HepG2 (cell line): ENCODE data around the gene ALKBH2. TPM values are rescaled to one million over a fixed set of nuclear protein-coding genes. Genes with fewer than 3 reads are reported as not detected.

Source experiments
- MEF2D ChIP-seq: sonication (generic); formaldehyde crosslinking; IDR thresholded peaks from 2 replicates; pipeline ENCODE4 v1.5.1; 2020; ENCODE audit warnings: mild to moderate bottlenecking, missing genetic modification reagents
- MIXL1 ChIP-seq: IDR thresholded peaks from 2 replicates; pipeline ENCODE4 v1.6.1; 2016
- RBFOX2 ChIP-seq: fragments of 200-400 bp; formaldehyde crosslinking; IDR thresholded peaks from 2 replicates; pipeline ENCODE4 v1.6.1; 2017; ENCODE audit warnings: low read depth, mild to moderate bottlenecking, low read length
- TFE3 ChIP-seq: IDR thresholded peaks from 2 replicates; pipeline ENCODE4 v1.6.1; 2016
- TSC22D2 ChIP-seq: sonication (generic); formaldehyde crosslinking; IDR thresholded peaks from 2 replicates; pipeline ENCODE4 v1.5.1; 2020; ENCODE audit warnings: missing genetic modification reagents, mild to moderate bottlenecking, borderline replicate concordance
- ZBTB40 ChIP-seq, 2 experiments: fragments of 450-650 bp in 1 of 2; sonication (generic) in 1 of 2; formaldehyde crosslinking in 1 of 2; IDR thresholded peaks; 2 replicates each; pipeline versions ENCODE4 v1.6.1 to v1.8.0; 2016 to 2022; ENCODE audit warnings: antibody characterized with exemption in 1 of 2, mild to moderate bottlenecking in 1 of 2, missing genetic modification reagents in 1 of 2
- ZBTB44 ChIP-seq: sonication (generic); formaldehyde crosslinking; IDR thresholded peaks from 2 replicates; pipeline ENCODE4 v1.4.0; 2020; ENCODE audit warnings: missing genetic modification reagents
- ZNF280D ChIP-seq: sonication (generic); formaldehyde crosslinking; IDR thresholded peaks from 2 replicates; pipeline ENCODE4 v1.5.1; 2020; ENCODE audit warnings: mild to moderate bottlenecking, missing genetic modification reagents
- ZNF564 ChIP-seq: sonication (generic); formaldehyde crosslinking; IDR thresholded peaks from 2 replicates; pipeline ENCODE4 v1.8.1; 2023; ENCODE audit warnings: mild to moderate bottlenecking, missing genetic modification reagents
- ZNF619 ChIP-seq: sonication (generic); formaldehyde crosslinking; IDR thresholded peaks from 2 replicates; pipeline ENCODE4 v1.4.0; 2020; ENCODE audit warnings: mild to moderate bottlenecking, missing genetic modification reagents
- polyA plus RNA-seq, 8 experiments: library from polyadenylated mRNA; depleted of rRNA in 3 of 8; stranded (reverse) in 7 of 8; unstranded in 1 of 8; fragments of >200 nt; fragmentation: Illumina TruSeq in 4 of 8; extraction: Trizol in 4 of 8; gene quantifications; 2 replicates each; pipeline versions ENCODE4 v1.2.1 to v1.2.3, GENCODE V29; 2011 to 2016; ENCODE audit warnings: low read depth in 4 of 8, missing spikeins in 1 of 8, mixed read lengths in 1 of 8; ENCODE audit not compliant: insufficient read depth in 1 of 8
- total RNA-seq, 5 experiments: library from RNA; depleted of rRNA; stranded (reverse); fragments of >200 nt; fragmentation: Illumina TruSeq; extraction: Trizol; gene quantifications; 2 replicates each; pipeline ENCODE4 v1.2.3, GENCODE V29; 2016; ENCODE audit warnings: low read depth in 1 of 5
- TF ChIP-seq, protein P1 (sequence below): sonication (generic); formaldehyde crosslinking; IDR thresholded peaks from 2 replicates; pipeline ENCODE4 v1.4.0; 2020; ENCODE audit warnings: mild to moderate bottlenecking, missing genetic modification reagents

The ALKBH2 gene
- total and polyA plus RNA-seq, 2 of the 13 experiments (the other 11 are each of a cell fraction or from before 2014, with no cell fraction given), result 21.0 to 40.5 TPM

GRCh38 chr12:109115758-109116610 lies 22.7 kb upstream of the ALKBH2 start, which contains the start of gene ACACB (continued):
- TF ChIP-seq ZBTB40 (IDR thresholded peaks at IDR 0.05) (no peak), ZBTB40 (CRISPR knock-in tag; IDR thresholded peaks at IDR 0.05) (peak; percentile 89), ZNF564 (peak; percentile 53; the same call in 1 of the 2 replicates), TFE3 (CRISPR knock-in tag) (peak; percentile 54; the same call in 1 of the 2 replicates), MIXL1 (peak; percentile 27), RBFOX2 (peak; percentile 32), ZNF619 (no peak), ZBTB44 (CRISPR knock-in tag) (0 out of 2 replicates have a peak, but pooled peaks have one; percentile 18), TSC22D2 (CRISPR knock-in tag) (peak; percentile 64; the same call in 1 of the 2 replicates), ZNF280D (CRISPR knock-in tag) (0 out of 2 replicates have a peak, but pooled peaks have one; percentile 89), MEF2D (peak; percentile 67; the same call in 1 of the 2 replicates)
- TF ChIP-seq, protein P1, sequence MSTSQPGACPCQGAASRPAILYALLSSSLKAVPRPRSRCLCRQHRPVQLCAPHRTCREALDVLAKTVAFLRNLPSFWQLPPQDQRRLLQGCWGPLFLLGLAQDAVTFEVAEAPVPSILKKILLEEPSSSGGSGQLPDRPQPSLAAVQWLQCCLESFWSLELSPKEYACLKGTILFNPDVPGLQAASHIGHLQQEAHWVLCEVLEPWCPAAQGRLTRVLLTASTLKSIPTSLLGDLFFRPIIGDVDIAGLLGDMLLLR, result peak; percentile 44; the same call in 1 of the 2 replicates
